ENCODE results near the gene PAN3.

DNA sequence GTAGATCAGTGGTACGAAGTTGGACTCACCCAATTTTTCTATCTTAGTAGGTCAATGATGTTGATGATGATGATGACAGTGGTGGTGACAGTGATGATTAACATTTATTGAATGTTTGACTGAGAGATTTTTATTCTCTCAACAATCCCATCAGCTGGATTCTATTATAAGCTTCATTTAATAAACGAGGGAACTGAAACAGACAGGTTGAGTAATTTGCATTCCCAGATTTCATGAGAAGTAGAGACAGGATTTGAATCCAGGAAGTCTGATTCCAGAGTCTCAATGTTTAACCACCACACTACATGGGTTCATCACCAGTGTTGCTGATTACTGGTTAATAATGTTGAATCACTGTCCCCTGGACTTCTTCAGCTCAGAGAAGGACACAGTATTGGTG lies 187.7 kb downstream of the PAN3 start:
- TF ChIP-seq, protein P1, sequence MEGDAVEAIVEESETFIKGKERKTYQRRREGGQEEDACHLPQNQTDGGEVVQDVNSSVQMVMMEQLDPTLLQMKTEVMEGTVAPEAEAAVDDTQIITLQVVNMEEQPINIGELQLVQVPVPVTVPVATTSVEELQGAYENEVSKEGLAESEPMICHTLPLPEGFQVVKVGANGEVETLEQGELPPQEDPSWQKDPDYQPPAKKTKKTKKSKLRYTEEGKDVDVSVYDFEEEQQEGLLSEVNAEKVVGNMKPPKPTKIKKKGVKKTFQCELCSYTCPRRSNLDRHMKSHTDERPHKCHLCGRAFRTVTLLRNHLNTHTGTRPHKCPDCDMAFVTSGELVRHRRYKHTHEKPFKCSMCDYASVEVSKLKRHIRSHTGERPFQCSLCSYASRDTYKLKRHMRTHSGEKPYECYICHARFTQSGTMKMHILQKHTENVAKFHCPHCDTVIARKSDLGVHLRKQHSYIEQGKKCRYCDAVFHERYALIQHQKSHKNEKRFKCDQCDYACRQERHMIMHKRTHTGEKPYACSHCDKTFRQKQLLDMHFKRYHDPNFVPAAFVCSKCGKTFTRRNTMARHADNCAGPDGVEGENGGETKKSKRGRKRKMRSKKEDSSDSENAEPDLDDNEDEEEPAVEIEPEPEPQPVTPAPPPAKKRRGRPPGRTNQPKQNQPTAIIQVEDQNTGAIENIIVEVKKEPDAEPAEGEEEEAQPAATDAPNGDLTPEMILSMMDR (IDR thresholded peaks at IDR 0.05) = no peak
- TF ChIP-seq POLR2AphosphoS5 (IDR thresholded peaks at IDR 0.05; ENCODE audit: low read depth, low read length) (no peak), TCF7L2 (IDR thresholded peaks at IDR 0.05; ENCODE audit: low read depth, low read length) (no peak)
- TF ChIP-seq, protein P2, sequence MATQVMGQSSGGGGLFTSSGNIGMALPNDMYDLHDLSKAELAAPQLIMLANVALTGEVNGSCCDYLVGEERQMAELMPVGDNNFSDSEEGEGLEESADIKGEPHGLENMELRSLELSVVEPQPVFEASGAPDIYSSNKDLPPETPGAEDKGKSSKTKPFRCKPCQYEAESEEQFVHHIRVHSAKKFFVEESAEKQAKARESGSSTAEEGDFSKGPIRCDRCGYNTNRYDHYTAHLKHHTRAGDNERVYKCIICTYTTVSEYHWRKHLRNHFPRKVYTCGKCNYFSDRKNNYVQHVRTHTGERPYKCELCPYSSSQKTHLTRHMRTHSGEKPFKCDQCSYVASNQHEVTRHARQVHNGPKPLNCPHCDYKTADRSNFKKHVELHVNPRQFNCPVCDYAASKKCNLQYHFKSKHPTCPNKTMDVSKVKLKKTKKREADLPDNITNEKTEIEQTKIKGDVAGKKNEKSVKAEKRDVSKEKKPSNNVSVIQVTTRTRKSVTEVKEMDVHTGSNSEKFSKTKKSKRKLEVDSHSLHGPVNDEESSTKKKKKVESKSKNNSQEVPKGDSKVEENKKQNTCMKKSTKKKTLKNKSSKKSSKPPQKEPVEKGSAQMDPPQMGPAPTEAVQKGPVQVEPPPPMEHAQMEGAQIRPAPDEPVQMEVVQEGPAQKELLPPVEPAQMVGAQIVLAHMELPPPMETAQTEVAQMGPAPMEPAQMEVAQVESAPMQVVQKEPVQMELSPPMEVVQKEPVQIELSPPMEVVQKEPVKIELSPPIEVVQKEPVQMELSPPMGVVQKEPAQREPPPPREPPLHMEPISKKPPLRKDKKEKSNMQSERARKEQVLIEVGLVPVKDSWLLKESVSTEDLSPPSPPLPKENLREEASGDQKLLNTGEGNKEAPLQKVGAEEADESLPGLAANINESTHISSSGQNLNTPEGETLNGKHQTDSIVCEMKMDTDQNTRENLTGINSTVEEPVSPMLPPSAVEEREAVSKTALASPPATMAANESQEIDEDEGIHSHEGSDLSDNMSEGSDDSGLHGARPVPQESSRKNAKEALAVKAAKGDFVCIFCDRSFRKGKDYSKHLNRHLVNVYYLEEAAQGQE (IDR thresholded peaks at IDR 0.05; ENCODE audit: insufficient read depth in 1 of 2, low read depth in 2 of 2, low read length in 1 of 2) = no peak

Measured in Panc1 (cell line).